DMS153 treated with DMSO at 0.1 percent for 48 hours (cell line): ENCODE results near the gene LAMC3.
"Not testable (repeated sequence)": the region's sequence is repeated elsewhere in the genome, so short reads cannot be mapped to it uniquely, and the experiment has no call there.

Experiments
- DNase-seq: peaks from one replicate; lab custom pipeline; 2025; ENCODE audit not compliant: unreplicated experiment; lab: John Stamatoyannopoulos, UW

The LAMC3 gene

GRCh38 chr9:131114084-131114535 is 105.1 kb downstream of the LAMC3 start:
- no peak for DNase-seq

- DNase-seq = not testable (repeated sequence)
These were observed 106.4 kb downstream of the LAMC3 start for GRCh38 chr9:131115360-131115742.

GRCh38 chr9:131116281-131117120 is 107.5 kb downstream of the LAMC3 start:
- DNase-seq = no peak

GRCh38 chr9:131117121-131117761 is 108.3 kb downstream of the LAMC3 start:
- DNase-seq = no peak

- DNase-seq = no peak
These were observed 108.8 kb downstream of the LAMC3 start for GRCh38 chr9:131117762-131118145.

- no peak for DNase-seq
These were observed 110.6 kb downstream of the LAMC3 start for GRCh38 chr9:131119600-131119999.

- no peak for DNase-seq
These were observed 111.8 kb downstream of the LAMC3 start for GRCh38 chr9:131120620-131121228.

- no peak for DNase-seq
These were observed 112.4 kb downstream of the LAMC3 start for GRCh38 chr9:131121346-131121745.

GRCh38 chr9:131122158-131122557 is 113.2 kb downstream of the LAMC3 start:
- no peak for DNase-seq

GRCh38 chr9:131125038-131125287 is 116.0 kb downstream of the LAMC3 start:
- DNase-seq = no peak

- peak; percentile 96 for DNase-seq
These were observed 116.5 kb downstream of the LAMC3 start, which contains the start of gene NUP214 for GRCh38 chr9:131125288-131126058. Gene NUP214 (plus strand): TSS chr9:131125586. CDS start chr9:131125705, 119 bp downstream.

GRCh38 chr9:131126059-131126426 is 117.1 kb downstream of the LAMC3 start:
- DNase-seq = no peak

- DNase-seq = no peak
These were observed 120.2 kb downstream of the LAMC3 start for GRCh38 chr9:131129183-131129582.

- DNase-seq = no peak
These were observed 129.7 kb downstream of the LAMC3 start for GRCh38 chr9:131138676-131139075.

GRCh38 chr9:131140112-131140511 is 131.1 kb downstream of the LAMC3 start:
- DNase-seq = no peak

- DNase-seq = no peak
These were observed 131.6 kb downstream of the LAMC3 start for GRCh38 chr9:131140550-131140949.

- DNase-seq = no peak
These were observed 133.2 kb downstream of the LAMC3 start for GRCh38 chr9:131142160-131142559.
